Naive B cell (primary cell): ENCODE measurements around the gene RNU1-3. TPM values are rescaled to one million over a fixed set of nuclear protein-coding genes. Genes with fewer than 3 reads are reported as not detected.
"Not testable (repeated sequence)": the region's sequence is repeated elsewhere in the genome, so short reads cannot be mapped to it uniquely, and the experiment has no call there.

Experiments
- ATAC-seq, 2 donors: fragments of 150-1000 bp; cut with Tn5 transposase; 2 replicates each; pipeline ENCODE4 v1.10.0; 2021; ENCODE audit warnings: low read depth in 2 of 2, mild to moderate bottlenecking in 2 of 2, moderate library complexity in 2 of 2
- DNase-seq: peaks from one replicate; pipeline ENCODE4 v3.0.0; 2022
- H3K27ac Mint-ChIP-seq, 6 donors: one replicate each; pipeline ENCODE4 v1.8.0; 2020 to 2022; ENCODE audit warnings: mild to moderate bottlenecking in 6 of 6, mixed read lengths in 6 of 6, moderate library complexity in 5 of 6, inconsistent platforms in 2 of 6
- H3K27me3 Mint-ChIP-seq, 3 donors: one replicate each; pipeline ENCODE4 v1.8.0; 2021 to 2022; ENCODE audit warnings: mixed read lengths in 3 of 3, mild to moderate bottlenecking in 1 of 3
- H3K36me3 Mint-ChIP-seq, 2 donors: one replicate each; pipeline ENCODE4 v1.8.0; 2020 to 2022; ENCODE audit warnings: mixed read lengths in 2 of 2, inconsistent platforms in 1 of 2, mild to moderate bottlenecking in 1 of 2
- H3K4me1 Mint-ChIP-seq, 3 donors: one replicate each; pipeline ENCODE4 v1.8.0; 2020 to 2022; ENCODE audit warnings: mixed read lengths in 3 of 3, inconsistent platforms in 1 of 3, mild to moderate bottlenecking in 1 of 3, moderate library complexity in 1 of 3
- H3K4me3 Mint-ChIP-seq, 8 donors: one replicate each; pipeline ENCODE4 v1.8.0; 2020 to 2022; ENCODE audit warnings: mild to moderate bottlenecking in 8 of 8, mixed read lengths in 8 of 8, moderate library complexity in 8 of 8, inconsistent platforms in 2 of 8
- H3K9me3 Mint-ChIP-seq, 7 donors: one replicate each; pipeline ENCODE4 v1.8.0; 2020 to 2022; ENCODE audit warnings: mixed read lengths in 7 of 7, mild to moderate bottlenecking in 5 of 7, inconsistent platforms in 2 of 7, moderate library complexity in 1 of 7
- polyA plus RNA-seq, 6 donors: library from polyadenylated mRNA; unstranded; fragments of 300-500 nt; fragmentation: Illumina TruSeq; gene quantifications; one replicate each; pipeline ENCODE4 v1.2.3, GENCODE V29; 2021; ENCODE audit warnings: low read depth in 6 of 6

Gene RNU1-3
- polyA plus RNA-seq, 6 donors from 2014 or later, result 27.4 to 56.9 (median 45.9) TPM; not detected in 2

DNA sequence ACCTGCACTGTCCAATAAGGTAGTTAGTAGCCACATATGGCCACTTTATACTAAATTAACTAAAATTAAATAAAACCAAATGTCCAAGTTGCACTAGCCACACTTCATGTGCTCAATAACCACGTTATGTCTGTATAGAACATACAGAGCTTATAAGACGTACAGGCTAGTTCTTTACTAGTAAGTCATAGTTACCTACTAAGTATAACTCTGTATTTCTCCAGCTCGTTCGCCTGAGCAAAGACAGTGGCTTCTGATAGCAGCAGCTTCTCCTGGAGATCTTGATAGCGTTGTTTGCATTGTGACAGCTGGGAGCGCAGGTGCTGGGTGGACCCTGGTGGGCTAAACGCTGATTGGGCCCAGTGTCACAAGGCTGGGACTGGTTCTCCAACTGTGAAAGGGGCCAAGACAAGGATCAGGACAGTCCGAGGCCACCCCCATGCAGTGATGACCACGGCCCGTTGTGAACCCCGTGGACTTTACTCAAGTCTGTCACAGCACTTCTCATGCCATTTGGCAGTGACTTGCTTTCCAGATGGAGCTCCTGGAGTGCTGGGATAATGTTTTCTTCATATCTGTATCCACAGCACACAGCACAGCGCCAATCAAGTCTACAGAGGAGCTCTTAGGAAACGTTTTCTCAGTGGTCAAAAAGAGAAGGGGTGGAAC, 20.5 kb upstream of the RNU1-3 start:
- not testable (repeated sequence) for H3K4me1 Mint-ChIP-seq, H3K27ac Mint-ChIP-seq, H3K9me3 Mint-ChIP-seq, H3K36me3 Mint-ChIP-seq, H3K27me3 Mint-ChIP-seq, ATAC-seq, DNase-seq, H3K4me3 Mint-ChIP-seq

DNA sequence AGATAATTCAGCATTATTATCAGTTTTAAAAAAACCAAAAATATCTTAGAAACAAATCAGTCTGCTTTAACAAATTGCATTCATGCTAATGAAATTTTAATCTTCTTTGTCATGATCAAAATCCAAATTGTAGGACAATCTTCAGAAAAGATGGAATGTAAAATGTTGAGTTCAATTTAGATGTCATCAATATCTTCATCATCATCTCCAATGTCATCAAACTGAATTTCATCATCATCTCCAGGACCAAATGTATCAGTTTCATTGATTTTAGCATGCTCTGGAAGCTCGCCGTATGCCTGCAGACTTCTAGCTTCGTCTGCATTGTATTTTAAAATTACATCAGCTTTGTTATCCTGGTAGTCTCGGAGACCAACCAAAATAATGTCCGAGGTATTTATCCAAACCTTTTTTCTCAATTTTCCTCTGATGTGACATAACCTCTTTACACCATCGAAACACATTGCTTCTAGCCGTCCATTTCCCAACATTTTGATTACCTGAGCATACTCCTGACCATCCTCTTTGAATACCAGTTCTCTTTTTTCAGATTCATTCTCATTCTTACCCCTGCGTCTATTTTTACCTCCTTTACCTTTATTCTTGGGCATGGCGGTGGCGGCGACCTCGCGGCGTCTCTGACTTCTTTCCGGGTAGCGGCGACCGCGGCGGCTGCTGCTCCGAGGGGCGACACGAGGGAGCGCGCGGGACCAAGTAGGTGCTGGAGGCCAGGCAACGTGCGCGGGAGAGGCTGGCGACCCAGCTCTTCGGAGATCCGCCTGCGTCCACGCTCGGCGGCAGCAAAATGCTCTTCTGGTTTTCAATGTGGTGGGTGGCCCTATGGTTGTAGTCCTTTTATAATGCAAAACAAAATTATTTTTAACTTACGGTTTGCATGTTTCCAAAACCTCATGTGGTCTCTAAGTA, 19.0 kb upstream of the RNU1-3 start:
- not testable (repeated sequence) for H3K27me3 Mint-ChIP-seq, H3K9me3 Mint-ChIP-seq, H3K4me1 Mint-ChIP-seq, DNase-seq, H3K36me3 Mint-ChIP-seq
- ATAC-seq, result peak in 1 of 2 donors; percentile 68
- H3K27ac Mint-ChIP-seq, result peak overlapping the region in 1 of 6 donors; percentile 22
- H3K4me3 Mint-ChIP-seq, result peak overlapping the region in 4 of 8 donors; percentile 53 to 75 (median 66)

DNA sequence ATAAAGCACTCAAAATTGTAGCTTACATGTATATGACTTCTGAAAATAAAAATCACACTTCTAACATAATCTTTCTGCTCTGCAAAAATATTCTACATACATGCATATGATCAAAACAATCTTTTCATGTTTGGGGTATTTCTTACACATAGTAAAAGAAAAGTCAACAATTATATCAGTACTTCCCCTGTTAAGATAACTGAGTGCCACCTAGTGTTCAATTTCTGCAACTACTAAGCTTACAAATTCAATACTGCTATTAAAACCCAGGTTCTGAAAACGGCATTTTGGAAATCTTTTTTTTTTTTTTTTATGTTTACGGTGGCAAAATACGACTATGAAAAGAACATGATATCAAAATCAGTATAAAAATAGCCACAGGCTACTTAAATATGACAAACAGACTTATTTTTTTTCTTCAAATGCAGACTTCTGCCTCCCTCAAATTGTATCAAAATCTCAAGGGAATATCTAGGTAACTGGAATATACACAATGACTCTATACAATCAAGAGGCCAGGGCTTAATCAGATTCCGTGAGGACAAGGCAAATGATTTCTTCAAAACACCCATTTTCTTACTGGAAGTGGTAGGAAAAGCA, 18.1 kb upstream of the RNU1-3 start:
- not testable (repeated sequence) for DNase-seq, H3K36me3 Mint-ChIP-seq, H3K27ac Mint-ChIP-seq, H3K4me3 Mint-ChIP-seq, H3K4me1 Mint-ChIP-seq, H3K9me3 Mint-ChIP-seq
- ATAC-seq, result peak; percentile 72 to 84
- H3K27me3 Mint-ChIP-seq, result peaks cover 5 to 16% (median 11%) of the 10 kb centered on the region in 3 donors

DNA sequence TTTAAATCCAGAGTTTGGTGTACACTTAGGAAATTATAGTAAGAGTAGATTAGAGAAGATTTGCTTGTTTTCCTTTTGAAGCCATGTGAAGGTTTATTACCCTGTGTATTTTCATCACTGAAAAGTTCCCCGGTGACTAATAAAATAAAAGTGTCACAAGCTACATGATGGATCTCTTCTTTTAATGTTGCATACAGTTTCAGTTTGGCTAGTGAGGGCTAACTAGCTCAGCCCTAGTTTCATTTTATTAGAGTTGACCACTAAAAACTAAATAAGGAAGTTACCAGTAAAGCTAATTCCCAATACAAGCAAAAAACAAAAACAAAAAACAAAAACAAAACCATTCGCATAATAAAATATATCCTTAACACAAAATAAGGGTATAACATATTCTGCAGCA, 17.4 kb upstream of the RNU1-3 start:
- not testable (repeated sequence) for DNase-seq, H3K27ac Mint-ChIP-seq, H3K36me3 Mint-ChIP-seq, H3K9me3 Mint-ChIP-seq, ATAC-seq, H3K4me1 Mint-ChIP-seq, H3K4me3 Mint-ChIP-seq
- peaks cover 7 to 16% (median 11%) of the 10 kb centered on the region in 3 donors for H3K27me3 Mint-ChIP-seq

DNA sequence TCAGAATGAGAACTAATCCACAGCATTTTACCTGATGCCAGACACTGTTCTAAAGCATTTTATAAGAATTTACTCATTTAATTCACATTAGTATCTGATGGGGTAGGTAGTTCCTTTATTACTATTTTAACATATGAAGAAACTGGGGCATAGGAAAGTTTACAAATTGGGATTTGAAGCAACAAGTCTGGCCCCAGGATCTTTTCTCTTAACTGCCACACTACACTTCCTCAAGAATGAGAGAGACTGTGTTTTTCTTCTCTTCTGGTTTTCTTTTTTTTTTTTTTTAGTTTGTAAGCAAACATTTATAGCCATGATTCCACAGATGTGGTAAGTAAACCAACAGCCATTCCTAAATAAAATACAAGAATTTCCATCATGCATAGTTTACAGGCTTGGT, 16.1 kb upstream of the RNU1-3 start:
- Mint-ChIP-seq H3K27me3 (peaks cover 7 to 21% (median 11%) of the 10 kb centered on the region in 3 donors), H3K4me1 (peaks cover 5 to 12% (median 6%) of the 10 kb centered on the region in 3 donors)
- not testable (repeated sequence) for ATAC-seq, H3K36me3 Mint-ChIP-seq, DNase-seq, H3K27ac Mint-ChIP-seq, H3K4me3 Mint-ChIP-seq, H3K9me3 Mint-ChIP-seq

DNA sequence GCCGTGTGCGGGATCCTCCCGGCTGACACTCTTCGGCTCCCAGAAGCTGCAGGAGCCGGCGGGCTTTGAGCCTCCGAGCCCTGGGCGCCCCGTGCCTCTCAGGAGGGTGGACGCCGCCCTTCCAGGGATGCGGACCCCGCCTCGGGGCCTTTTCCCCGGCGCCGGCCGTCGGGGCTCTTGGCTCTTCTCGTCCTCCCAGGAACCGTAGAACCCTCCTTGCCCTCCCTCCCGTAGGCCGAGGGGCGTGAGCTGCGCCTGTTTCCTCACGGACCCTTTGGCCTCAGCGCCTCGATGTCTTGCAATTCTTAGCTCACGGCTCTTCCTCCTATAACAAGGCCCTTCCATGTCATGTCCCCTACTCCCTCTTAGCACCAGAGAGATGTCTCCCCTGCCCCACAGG, 13.6 kb upstream of the RNU1-3 start:
- peak overlapping the region in 1 of 8 donors; percentile 42 for H3K4me3 Mint-ChIP-seq
- H3K4me1 Mint-ChIP-seq, result peaks cover 0 to 15% (median 13%) of the 10 kb centered on the region in 3 donors
- peak overlapping the region in 1 of 6 donors; percentile 29 for H3K27ac Mint-ChIP-seq
- not testable (repeated sequence) for DNase-seq, H3K36me3 Mint-ChIP-seq, ATAC-seq, H3K9me3 Mint-ChIP-seq
- H3K27me3 Mint-ChIP-seq, result peaks cover 6 to 18% (median 7%) of the 10 kb centered on the region in 3 donors

DNA sequence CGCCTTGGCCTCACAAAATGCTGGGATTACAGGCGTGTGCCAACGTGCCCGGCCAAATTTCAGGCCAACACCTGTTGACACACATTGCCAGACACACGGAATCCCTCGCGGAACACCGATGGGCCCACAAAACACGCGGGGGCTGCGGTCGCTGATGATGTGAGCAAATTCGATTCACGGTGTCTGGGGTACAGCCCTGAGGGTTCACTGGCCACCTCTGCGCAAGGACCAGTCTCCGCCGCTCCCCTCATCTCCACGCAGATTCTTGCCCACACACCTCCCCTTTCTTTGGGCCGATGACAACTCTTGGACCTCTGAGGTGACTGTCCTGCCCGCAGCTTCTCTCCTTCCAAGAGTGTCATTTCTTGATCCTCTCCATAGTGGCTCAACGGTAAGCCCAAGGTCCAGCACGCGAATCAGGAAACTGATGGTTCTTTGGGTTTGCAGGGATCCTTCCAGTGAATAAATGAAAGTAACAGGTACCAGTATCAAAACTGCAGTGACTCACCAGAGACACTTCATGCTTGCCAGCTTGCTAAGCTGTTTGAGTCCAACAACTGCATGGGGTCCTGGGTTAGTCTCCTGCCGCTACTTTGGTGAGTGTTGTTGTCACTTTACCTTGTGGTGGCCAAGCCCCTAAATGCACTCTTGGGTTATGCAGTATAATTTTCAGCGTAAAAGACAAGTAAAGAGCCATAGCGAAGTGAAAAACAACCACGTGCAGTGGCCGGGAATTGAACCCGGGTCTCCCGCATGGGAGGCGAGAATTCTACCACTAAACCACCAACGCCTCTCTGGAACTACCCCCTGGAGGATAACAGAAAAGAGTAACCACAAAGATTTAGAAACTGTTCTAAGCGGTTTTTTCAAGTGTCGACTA, 11.0 kb upstream of the RNU1-3 start:
- no peaks in the 10 kb centered on the region for H3K36me3 Mint-ChIP-seq
- H3K4me1 Mint-ChIP-seq, result peaks cover 0 to 27% (median 18%) of the 10 kb centered on the region in 3 donors
- H3K27ac Mint-ChIP-seq, result peak overlapping the region in 3 of 6 donors; percentile 5 to 98 (median 65)
- no peaks in the 10 kb centered on the region for H3K9me3 Mint-ChIP-seq
- DNase-seq, result no peak
- peak in 1 of 2 donors; percentile 35 for ATAC-seq
- H3K27me3 Mint-ChIP-seq, result peaks cover 6 to 18% (median 7%) of the 10 kb centered on the region in 3 donors
- H3K4me3 Mint-ChIP-seq, result peak overlapping the region in 3 of 8 donors; percentile 26 to 57 (median 41)

DNA sequence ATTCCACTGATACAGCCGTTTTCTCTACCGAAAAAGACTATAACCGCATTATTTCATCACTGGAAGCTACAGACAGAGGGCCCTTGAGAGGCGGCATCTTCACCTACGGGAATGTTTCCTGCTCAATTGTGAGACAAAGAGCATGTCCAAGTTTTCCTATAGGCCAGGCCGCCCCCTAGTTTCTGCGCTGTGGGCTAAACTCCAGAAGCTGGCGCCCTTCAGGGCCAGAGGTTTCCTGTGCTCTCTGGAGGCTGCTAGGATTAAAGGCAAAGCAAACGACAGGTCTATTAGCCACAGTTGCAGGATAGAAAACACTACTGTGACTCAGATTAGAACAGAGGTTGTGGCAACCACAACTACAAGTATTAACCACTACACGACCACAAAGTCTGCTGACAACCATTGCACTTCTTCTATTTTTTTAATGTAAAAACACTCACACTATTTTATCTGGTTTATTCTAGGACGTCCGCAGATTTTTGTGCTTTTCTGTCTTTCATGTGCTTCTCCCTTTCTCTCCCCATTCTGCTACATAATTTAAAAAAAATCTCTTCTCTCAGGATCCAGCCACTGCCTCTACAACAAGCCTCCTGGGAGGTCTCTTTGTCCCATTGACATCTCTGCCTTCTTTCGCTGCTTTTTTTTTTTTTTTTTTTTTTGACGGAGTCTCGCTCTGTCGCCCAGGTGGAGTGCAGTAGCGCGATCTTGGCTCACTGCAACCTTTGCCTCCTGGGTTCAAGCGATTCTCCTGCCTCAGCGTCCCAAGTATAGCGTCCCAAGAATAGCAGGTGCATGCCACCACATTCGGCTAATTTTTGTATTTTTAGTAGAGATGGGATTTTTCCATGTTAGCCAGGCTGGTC, 10.1 kb upstream of the RNU1-3 start:
- H3K9me3 Mint-ChIP-seq, ATAC-seq, H3K36me3 Mint-ChIP-seq, H3K4me3 Mint-ChIP-seq, DNase-seq: not testable (repeated sequence)
- Mint-ChIP-seq H3K27ac (peak overlapping the region in 2 of 6 donors; percentile 51 to 65), H3K27me3 (peaks cover 6 to 18% (median 7%) of the 10 kb centered on the region in 3 donors), H3K4me1 (peaks cover 0 to 27% (median 18%) of the 10 kb centered on the region in 3 donors)

DNA sequence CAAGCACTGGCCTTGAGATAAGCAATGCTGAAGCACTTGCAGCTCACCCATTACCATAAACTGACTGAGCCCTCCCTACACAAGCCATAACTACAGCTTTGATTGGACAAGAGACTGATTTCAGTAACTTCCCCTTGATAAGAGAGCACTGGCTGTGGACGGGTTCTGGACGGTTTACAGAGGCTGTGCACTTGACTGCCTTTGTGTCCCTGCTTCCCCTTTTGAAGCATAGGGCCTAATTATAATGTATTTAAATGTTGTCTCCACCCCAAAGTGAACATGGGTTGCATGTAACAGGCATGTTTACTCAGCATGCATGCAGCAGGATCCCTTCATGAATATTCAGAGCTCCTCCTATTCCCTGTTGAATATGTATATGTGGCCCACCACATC, 8.4 kb upstream of the RNU1-3 start:
- ATAC-seq (peak; percentile 89 to 90), DNase-seq (peak; percentile 48)
- not testable (repeated sequence) for H3K9me3 Mint-ChIP-seq, H3K36me3 Mint-ChIP-seq
- Mint-ChIP-seq H3K4me3 (peak overlapping the region in 7 of 8 donors; percentile 48 to 86 (median 65)), H3K27me3 (peaks cover 0 to 11% (median 4%) of the 10 kb centered on the region in 3 donors), H3K4me1 (peaks cover 0 to 27% (median 18%) of the 10 kb centered on the region in 3 donors), H3K27ac (peak overlapping the region in 5 of 6 donors; percentile 69 to 97 (median 96))

DNA sequence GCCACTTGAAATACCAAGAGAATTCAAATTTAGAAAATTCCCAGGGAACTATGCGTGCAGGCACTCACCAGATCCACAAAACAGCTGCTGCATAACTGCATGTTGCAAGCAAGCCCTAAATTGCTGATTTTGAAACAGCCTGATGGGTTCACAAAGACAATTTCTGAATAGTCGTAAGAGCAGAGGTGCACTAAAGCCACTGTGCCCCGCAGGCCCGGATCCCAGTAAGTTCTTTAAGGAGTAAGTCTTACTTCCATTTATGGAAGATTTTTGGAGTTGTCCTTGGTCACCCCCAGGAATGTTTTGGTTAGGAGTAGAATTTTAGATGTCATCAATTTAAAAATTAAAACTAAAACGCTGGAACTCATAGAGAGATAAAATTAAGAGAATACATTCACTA, 7.2 kb upstream of the RNU1-3 start:
- ATAC-seq, H3K36me3 Mint-ChIP-seq: not testable (repeated sequence)

DNA sequence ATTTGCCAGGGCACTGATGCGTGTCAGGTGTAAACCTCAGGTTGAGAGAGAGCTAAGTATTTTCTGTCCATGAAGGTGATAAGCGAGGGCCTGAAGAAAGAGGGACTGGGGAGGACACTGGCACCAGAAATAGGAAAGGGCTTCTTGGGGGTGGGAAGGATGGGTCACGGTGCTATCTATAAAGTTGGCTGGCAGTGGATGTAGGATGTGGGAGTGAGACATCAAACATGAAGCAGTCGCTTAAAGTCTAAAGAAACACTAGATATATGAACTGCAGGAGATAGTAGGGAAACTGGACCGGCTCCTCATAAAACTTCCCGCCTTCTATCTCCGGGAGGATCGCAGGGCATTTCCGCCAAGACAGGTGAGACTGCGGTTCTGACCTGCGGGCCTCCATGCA, 912 bp downstream of the RNU1-3 start:
- H3K27me3 Mint-ChIP-seq, H3K36me3 Mint-ChIP-seq, H3K4me1 Mint-ChIP-seq, H3K4me3 Mint-ChIP-seq, ATAC-seq, H3K9me3 Mint-ChIP-seq, H3K27ac Mint-ChIP-seq, DNase-seq: not testable (repeated sequence)

More for the DNA sequence above, 7.2 kb upstream of the RNU1-3 start:
- not testable (repeated sequence) for H3K9me3 Mint-ChIP-seq, DNase-seq
- H3K27me3 Mint-ChIP-seq, result peaks cover 0 to 10% (median 0%) of the 10 kb centered on the region in 3 donors
- H3K4me1 Mint-ChIP-seq, result peaks cover 0 to 27% (median 18%) of the 10 kb centered on the region in 3 donors
- H3K27ac Mint-ChIP-seq, result peak overlapping the region in 2 of 6 donors; percentile 30 to 92
- H3K4me3 Mint-ChIP-seq, result peak overlapping the region in 1 of 8 donors; percentile 11

DNA sequence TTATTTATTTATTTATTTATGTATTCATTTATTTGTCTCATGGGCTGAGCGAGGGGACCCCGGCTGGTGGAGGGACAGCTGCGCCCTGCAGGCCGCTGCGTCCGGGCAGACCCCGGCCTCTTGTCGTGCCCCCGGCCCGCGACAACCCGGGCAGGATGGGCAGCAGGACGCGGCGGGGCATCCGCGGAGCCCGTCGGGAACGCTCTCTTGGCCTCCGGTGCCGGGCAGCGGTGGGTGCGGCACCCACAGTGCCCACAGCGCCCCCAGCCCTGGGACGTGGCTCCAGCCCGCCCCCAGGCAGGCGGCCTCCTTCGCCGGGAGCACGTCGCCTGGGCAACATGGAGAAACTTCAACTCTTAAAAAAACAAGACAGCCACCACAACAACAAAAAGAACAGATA, 8.5 kb downstream of the RNU1-3 start:
- H3K36me3 Mint-ChIP-seq, ATAC-seq, DNase-seq, H3K4me3 Mint-ChIP-seq, H3K27me3 Mint-ChIP-seq, H3K9me3 Mint-ChIP-seq, H3K27ac Mint-ChIP-seq, H3K4me1 Mint-ChIP-seq: not testable (repeated sequence)
